ENCODE results near the gene TGFB2.

Gene TGFB2

GRCh38 chr1:218367118-218367517 lies 22.0 kb downstream of the TGFB2 start:
- no peak overlapping the region for H3K27ac ChIP-seq (ENCODE audit: low read depth, low read length)
- H3K4me3 ChIP-seq (ENCODE audit: low read depth in 1 of 5, low read length in 5 of 5), result no peak overlapping the region
- no peak overlapping the region for H3K9ac ChIP-seq (ENCODE audit: low read length in 5 of 5)
- H3K36me3 ChIP-seq (ENCODE audit: control insufficient read depth in 5 of 5, insufficient read depth in 5 of 5, low read length in 5 of 5), result no peaks in the 10 kb centered on the region
- H3K4me1 ChIP-seq (ENCODE audit: control insufficient read depth in 5 of 5, insufficient read depth in 5 of 5, low read length in 5 of 5), result peaks cover 0 to 21% (median 7%) of the 10 kb centered on the region in 5 donors
- no peaks in the 10 kb centered on the region for H3K27me3 ChIP-seq (ENCODE audit: control insufficient read depth in 5 of 5, insufficient read depth in 4 of 5, low read length in 5 of 5)
- H3K9me3 ChIP-seq (ENCODE audit: control insufficient read depth in 5 of 5, low read length in 5 of 5), result no peaks in the 10 kb centered on the region

GRCh38 chr1:218368686-218369085 lies 23.6 kb downstream of the TGFB2 start:
- Histone ChIP-seq H3K4me3 (ENCODE audit: low read depth in 1 of 5, low read length in 5 of 5) (no peak overlapping the region), H3K9me3 (ENCODE audit: control insufficient read depth in 5 of 5, low read length in 5 of 5) (no peaks in the 10 kb centered on the region), H3K27me3 (ENCODE audit: control insufficient read depth in 5 of 5, insufficient read depth in 4 of 5, low read length in 5 of 5) (no peaks in the 10 kb centered on the region), H3K36me3 (ENCODE audit: control insufficient read depth in 5 of 5, insufficient read depth in 5 of 5, low read length in 5 of 5) (no peaks in the 10 kb centered on the region), H3K4me1 (ENCODE audit: control insufficient read depth in 5 of 5, insufficient read depth in 5 of 5, low read length in 5 of 5) (peaks cover 0 to 21% (median 10%) of the 10 kb centered on the region in 5 donors), H3K9ac (ENCODE audit: low read length in 5 of 5) (no peak overlapping the region), H3K27ac (ENCODE audit: low read depth, low read length) (no peak overlapping the region)

GRCh38 chr1:218369688-218370511 lies 24.8 kb downstream of the TGFB2 start:
- H3K4me3 ChIP-seq (ENCODE audit: low read depth in 1 of 5, low read length in 5 of 5), result no peak overlapping the region
- H3K27me3 ChIP-seq (ENCODE audit: control insufficient read depth in 5 of 5, insufficient read depth in 4 of 5, low read length in 5 of 5), result no peaks in the 10 kb centered on the region
- H3K9ac ChIP-seq (ENCODE audit: low read length in 5 of 5), result no peak overlapping the region
- no peak overlapping the region for H3K27ac ChIP-seq (ENCODE audit: low read depth, low read length)
- H3K9me3 ChIP-seq (ENCODE audit: control insufficient read depth in 5 of 5, low read length in 5 of 5), result no peaks in the 10 kb centered on the region
- peaks cover 0 to 21% (median 13%) of the 10 kb centered on the region in 5 donors for H3K4me1 ChIP-seq (ENCODE audit: control insufficient read depth in 5 of 5, insufficient read depth in 5 of 5, low read length in 5 of 5)
- H3K36me3 ChIP-seq (ENCODE audit: control insufficient read depth in 5 of 5, insufficient read depth in 5 of 5, low read length in 5 of 5), result no peaks in the 10 kb centered on the region

DNA sequence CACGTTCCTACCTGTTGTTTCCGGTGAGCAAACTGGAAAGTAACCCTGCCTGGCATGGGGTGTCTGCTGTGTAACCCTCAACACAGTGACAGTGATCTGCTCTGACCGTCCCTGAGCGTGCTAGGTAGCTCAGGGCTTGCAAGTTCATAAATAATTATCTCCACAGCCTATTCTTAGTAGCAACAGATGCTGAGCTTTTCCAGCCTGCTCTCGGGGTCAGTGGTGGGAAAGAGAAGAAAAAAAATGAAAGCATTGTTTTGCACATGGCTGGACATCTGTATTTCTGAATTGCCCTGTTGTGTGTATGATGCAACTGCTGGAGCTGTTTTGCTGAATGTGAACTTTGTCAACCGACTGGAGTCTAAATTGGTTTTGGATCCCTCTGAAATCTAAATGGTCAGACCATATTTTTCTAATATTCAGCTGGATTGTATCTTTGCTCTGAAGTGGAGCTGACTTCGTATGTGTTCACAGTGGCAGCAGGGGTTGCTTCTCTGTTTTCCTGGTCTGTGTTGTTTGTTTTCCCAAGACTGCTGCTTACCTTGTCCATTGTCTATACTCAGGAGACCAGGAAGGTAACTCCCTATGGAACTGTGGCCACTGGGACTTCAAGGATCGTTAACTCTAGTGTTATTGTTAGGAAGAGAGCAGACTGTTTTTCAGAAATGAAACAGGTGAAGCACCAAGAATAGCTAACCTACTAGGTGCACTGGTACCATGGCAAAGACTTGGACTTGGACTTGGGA lies 27.0 kb downstream of the TGFB2 start:
- Histone ChIP-seq H3K9ac (ENCODE audit: low read length in 5 of 5) (no peak overlapping the region), H3K27me3 (ENCODE audit: control insufficient read depth in 5 of 5, insufficient read depth in 4 of 5, low read length in 5 of 5) (no peaks in the 10 kb centered on the region), H3K9me3 (ENCODE audit: control insufficient read depth in 5 of 5, low read length in 5 of 5) (no peaks in the 10 kb centered on the region), H3K4me1 (ENCODE audit: control insufficient read depth in 5 of 5, insufficient read depth in 5 of 5, low read length in 5 of 5) (peaks cover 0 to 13% (median 10%) of the 10 kb centered on the region in 5 donors), H3K36me3 (ENCODE audit: control insufficient read depth in 5 of 5, insufficient read depth in 5 of 5, low read length in 5 of 5) (no peaks in the 10 kb centered on the region), H3K4me3 (ENCODE audit: low read depth in 1 of 5, low read length in 5 of 5) (no peak overlapping the region), H3K27ac (ENCODE audit: low read depth, low read length) (no peak overlapping the region)

GRCh38 chr1:218374401-218375353 lies 29.5 kb downstream of the TGFB2 start:
- no peak overlapping the region for H3K9ac ChIP-seq (ENCODE audit: low read length in 5 of 5)
- no peak overlapping the region for H3K27ac ChIP-seq (ENCODE audit: low read depth, low read length)
- H3K27me3 ChIP-seq (ENCODE audit: control insufficient read depth in 5 of 5, insufficient read depth in 4 of 5, low read length in 5 of 5), result no peaks in the 10 kb centered on the region
- no peaks in the 10 kb centered on the region for H3K9me3 ChIP-seq (ENCODE audit: control insufficient read depth in 5 of 5, low read length in 5 of 5)
- H3K4me1 ChIP-seq (ENCODE audit: control insufficient read depth in 5 of 5, insufficient read depth in 5 of 5, low read length in 5 of 5), result peaks cover 0 to 9% (median 6%) of the 10 kb centered on the region in 5 donors
- H3K36me3 ChIP-seq (ENCODE audit: control insufficient read depth in 5 of 5, insufficient read depth in 5 of 5, low read length in 5 of 5), result no peaks in the 10 kb centered on the region
- no peak overlapping the region for H3K4me3 ChIP-seq (ENCODE audit: low read depth in 1 of 5, low read length in 5 of 5)

DNA sequence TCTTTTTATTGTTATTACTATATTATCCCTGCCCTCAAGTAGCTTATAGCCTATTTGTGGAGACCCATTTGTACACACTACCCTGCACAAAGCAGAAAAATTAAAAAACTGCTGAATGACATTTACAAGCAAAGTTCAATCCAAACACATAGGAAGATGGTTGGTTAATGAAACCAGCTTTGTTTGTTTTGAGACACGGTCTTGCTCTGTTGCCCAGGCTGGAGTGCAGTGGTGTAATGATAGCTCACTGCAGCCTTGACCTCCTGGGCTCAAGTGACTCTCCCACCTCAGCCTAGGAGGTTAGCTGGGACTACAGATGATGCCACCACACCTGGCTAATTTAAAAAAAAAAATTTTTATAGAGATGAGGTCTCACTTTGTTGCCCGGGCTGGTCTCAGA lies 31.6 kb downstream of the TGFB2 start:
- H3K9me3 ChIP-seq (ENCODE audit: control insufficient read depth in 5 of 5, low read length in 5 of 5), result no peaks in the 10 kb centered on the region
- H3K4me3 ChIP-seq (ENCODE audit: low read depth in 1 of 5, low read length in 5 of 5), result no peak overlapping the region
- H3K27ac ChIP-seq (ENCODE audit: low read depth, low read length), result no peak overlapping the region

DNA sequence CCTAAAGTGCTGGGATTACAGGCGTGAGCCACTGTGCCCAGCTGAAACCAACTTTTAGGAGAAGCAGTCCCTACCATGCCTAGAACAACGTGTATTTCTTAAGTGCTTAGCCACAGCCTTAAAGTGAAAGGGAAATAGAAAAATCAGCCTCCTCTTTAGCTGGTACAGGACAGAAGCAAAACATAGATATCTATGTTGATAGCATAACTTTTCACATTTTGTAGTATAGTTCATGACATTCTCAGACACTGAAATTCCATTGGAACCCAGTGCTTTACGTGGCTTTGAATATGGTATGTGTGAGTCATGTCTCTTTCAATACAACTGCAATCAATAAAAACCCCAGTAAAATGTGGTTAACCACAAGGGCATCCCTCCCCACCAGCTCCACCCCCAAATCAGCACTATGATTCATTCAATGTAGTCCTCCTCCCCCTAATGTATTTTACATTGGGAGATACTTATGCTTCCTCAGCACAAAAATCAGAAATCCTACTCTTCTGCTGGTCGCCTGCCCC lies 32.1 kb downstream of the TGFB2 start:
- Histone ChIP-seq H3K27ac (ENCODE audit: low read depth, low read length) (no peak overlapping the region), H3K4me1 (ENCODE audit: control insufficient read depth in 5 of 5, insufficient read depth in 5 of 5, low read length in 5 of 5) (peaks cover 0 to 8% (median 5%) of the 10 kb centered on the region in 5 donors), H3K9me3 (ENCODE audit: control insufficient read depth in 5 of 5, low read length in 5 of 5) (no peaks in the 10 kb centered on the region), H3K36me3 (ENCODE audit: control insufficient read depth in 5 of 5, insufficient read depth in 5 of 5, low read length in 5 of 5) (no peaks in the 10 kb centered on the region), H3K4me3 (ENCODE audit: low read depth in 1 of 5, low read length in 5 of 5) (no peak overlapping the region), H3K27me3 (ENCODE audit: control insufficient read depth in 5 of 5, insufficient read depth in 4 of 5, low read length in 5 of 5) (no peaks in the 10 kb centered on the region), H3K9ac (ENCODE audit: low read length in 5 of 5) (no peak overlapping the region)

More for the DNA sequence above, 31.6 kb downstream of the TGFB2 start:
- Histone ChIP-seq H3K9ac (ENCODE audit: low read length in 5 of 5) (no peak overlapping the region), H3K4me1 (ENCODE audit: control insufficient read depth in 5 of 5, insufficient read depth in 5 of 5, low read length in 5 of 5) (peaks cover 0 to 9% (median 7%) of the 10 kb centered on the region in 5 donors), H3K36me3 (ENCODE audit: control insufficient read depth in 5 of 5, insufficient read depth in 5 of 5, low read length in 5 of 5) (no peaks in the 10 kb centered on the region), H3K27me3 (ENCODE audit: control insufficient read depth in 5 of 5, insufficient read depth in 4 of 5, low read length in 5 of 5) (no peaks in the 10 kb centered on the region)

GRCh38 chr1:218380125-218380977 lies 35.2 kb downstream of the TGFB2 start:
- Histone ChIP-seq H3K4me1 (ENCODE audit: control insufficient read depth in 5 of 5, insufficient read depth in 5 of 5, low read length in 5 of 5) (peaks cover 0 to 5% (median 0%) of the 10 kb centered on the region in 5 donors), H3K9ac (ENCODE audit: low read length in 5 of 5) (no peak overlapping the region), H3K4me3 (ENCODE audit: low read depth in 1 of 5, low read length in 5 of 5) (no peak overlapping the region), H3K36me3 (ENCODE audit: control insufficient read depth in 5 of 5, insufficient read depth in 5 of 5, low read length in 5 of 5) (no peaks in the 10 kb centered on the region), H3K9me3 (ENCODE audit: control insufficient read depth in 5 of 5, low read length in 5 of 5) (no peaks in the 10 kb centered on the region), H3K27me3 (ENCODE audit: control insufficient read depth in 5 of 5, insufficient read depth in 4 of 5, low read length in 5 of 5) (no peaks in the 10 kb centered on the region), H3K27ac (ENCODE audit: low read depth, low read length) (no peak overlapping the region)

- Histone ChIP-seq H3K27me3 (ENCODE audit: control insufficient read depth in 5 of 5, insufficient read depth in 4 of 5, low read length in 5 of 5) (no peaks in the 10 kb centered on the region), H3K36me3 (ENCODE audit: control insufficient read depth in 5 of 5, insufficient read depth in 5 of 5, low read length in 5 of 5) (no peaks in the 10 kb centered on the region), H3K9me3 (ENCODE audit: control insufficient read depth in 5 of 5, low read length in 5 of 5) (no peaks in the 10 kb centered on the region), H3K4me3 (ENCODE audit: low read depth in 1 of 5, low read length in 5 of 5) (no peak overlapping the region), H3K4me1 (ENCODE audit: control insufficient read depth in 5 of 5, insufficient read depth in 5 of 5, low read length in 5 of 5) (peaks cover 0 to 5% (median 0%) of the 10 kb centered on the region in 5 donors), H3K27ac (ENCODE audit: low read depth, low read length) (no peak overlapping the region), H3K9ac (ENCODE audit: low read length in 5 of 5) (no peak overlapping the region)
Observed at GRCh38 chr1:218382261-218382660, 37.1 kb downstream of the TGFB2 start.
